Effector CD8-positive, alpha-beta T cell (primary cell): ENCODE data around the gene KIAA1217.

Source experiments
- DNase-seq: peaks from one replicate; lab custom pipeline; 2025; lab: John Stamatoyannopoulos, UW

Gene KIAA1217

GRCh38 chr10:24247841-24248240 lies 38.9 kb downstream of the KIAA1217 start:
- no peak for DNase-seq

- no peak for DNase-seq
Measured at GRCh38 chr10:24249829-24250415, 41.0 kb downstream of the KIAA1217 start.

- no peak for DNase-seq
Measured at GRCh38 chr10:24251547-24251946, 42.6 kb downstream of the KIAA1217 start.

- DNase-seq, result no peak
Measured at GRCh38 chr10:24254180-24254579, 45.2 kb downstream of the KIAA1217 start.

GRCh38 chr10:24255115-24255880 lies 46.4 kb downstream of the KIAA1217 start:
- DNase-seq, result no peak

- no peak for DNase-seq
Measured at GRCh38 chr10:24255881-24256311, 47.0 kb downstream of the KIAA1217 start.

GRCh38 chr10:24256619-24257107 lies 47.7 kb downstream of the KIAA1217 start:
- no peak for DNase-seq

GRCh38 chr10:24257588-24257987 lies 48.6 kb downstream of the KIAA1217 start:
- no peak for DNase-seq

- DNase-seq, result no peak
Measured at GRCh38 chr10:24259365-24260130, 50.6 kb downstream of the KIAA1217 start.

GRCh38 chr10:24261627-24262026 lies 52.7 kb downstream of the KIAA1217 start:
- no peak for DNase-seq

GRCh38 chr10:24262929-24263590 lies 54.1 kb downstream of the KIAA1217 start:
- no peak for DNase-seq

- DNase-seq, result no peak
Measured at GRCh38 chr10:24269476-24269875, 60.5 kb downstream of the KIAA1217 start.

- DNase-seq, result no peak
Measured at GRCh38 chr10:24272374-24272773, 63.4 kb downstream of the KIAA1217 start.

GRCh38 chr10:24277277-24277676 lies 68.3 kb downstream of the KIAA1217 start:
- no peak for DNase-seq

GRCh38 chr10:24277771-24278170 lies 68.8 kb downstream of the KIAA1217 start:
- no peak for DNase-seq

- no peak for DNase-seq
Measured at GRCh38 chr10:24278176-24278889, 69.4 kb downstream of the KIAA1217 start.

GRCh38 chr10:24279166-24279565 lies 70.2 kb downstream of the KIAA1217 start:
- no peak for DNase-seq

GRCh38 chr10:24287559-24288195 lies 78.7 kb downstream of the KIAA1217 start:
- DNase-seq, result no peak

GRCh38 chr10:24288581-24288980 lies 79.6 kb downstream of the KIAA1217 start:
- no peak for DNase-seq

- no peak for DNase-seq
Measured at GRCh38 chr10:24289235-24289634, 80.3 kb downstream of the KIAA1217 start.
